ENCODE results near the gene HGD.

The HGD gene

DNA sequence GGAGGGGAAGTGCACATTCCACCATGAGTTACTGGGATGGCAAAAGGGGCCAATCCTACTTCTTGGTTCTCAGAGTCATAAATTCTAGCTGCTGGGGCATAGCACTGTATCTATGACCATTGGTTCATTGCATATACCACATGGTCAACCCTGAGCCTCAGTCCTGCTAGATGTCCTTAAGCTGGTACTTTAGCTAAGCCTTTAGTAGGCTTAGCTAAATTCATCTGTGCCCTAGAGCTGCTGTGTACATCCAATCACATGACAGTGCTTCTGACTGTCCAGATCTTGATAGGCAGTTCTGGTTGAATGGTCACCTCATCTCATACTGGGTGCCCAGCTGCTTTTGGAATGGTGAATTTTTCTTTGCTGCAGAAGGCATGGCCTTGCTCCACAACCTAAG, 77.7 kb downstream of the HGD start:
- TF ChIP-seq, protein P1, sequence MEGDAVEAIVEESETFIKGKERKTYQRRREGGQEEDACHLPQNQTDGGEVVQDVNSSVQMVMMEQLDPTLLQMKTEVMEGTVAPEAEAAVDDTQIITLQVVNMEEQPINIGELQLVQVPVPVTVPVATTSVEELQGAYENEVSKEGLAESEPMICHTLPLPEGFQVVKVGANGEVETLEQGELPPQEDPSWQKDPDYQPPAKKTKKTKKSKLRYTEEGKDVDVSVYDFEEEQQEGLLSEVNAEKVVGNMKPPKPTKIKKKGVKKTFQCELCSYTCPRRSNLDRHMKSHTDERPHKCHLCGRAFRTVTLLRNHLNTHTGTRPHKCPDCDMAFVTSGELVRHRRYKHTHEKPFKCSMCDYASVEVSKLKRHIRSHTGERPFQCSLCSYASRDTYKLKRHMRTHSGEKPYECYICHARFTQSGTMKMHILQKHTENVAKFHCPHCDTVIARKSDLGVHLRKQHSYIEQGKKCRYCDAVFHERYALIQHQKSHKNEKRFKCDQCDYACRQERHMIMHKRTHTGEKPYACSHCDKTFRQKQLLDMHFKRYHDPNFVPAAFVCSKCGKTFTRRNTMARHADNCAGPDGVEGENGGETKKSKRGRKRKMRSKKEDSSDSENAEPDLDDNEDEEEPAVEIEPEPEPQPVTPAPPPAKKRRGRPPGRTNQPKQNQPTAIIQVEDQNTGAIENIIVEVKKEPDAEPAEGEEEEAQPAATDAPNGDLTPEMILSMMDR (IDR thresholded peaks at IDR 0.05) = no peak

DNA sequence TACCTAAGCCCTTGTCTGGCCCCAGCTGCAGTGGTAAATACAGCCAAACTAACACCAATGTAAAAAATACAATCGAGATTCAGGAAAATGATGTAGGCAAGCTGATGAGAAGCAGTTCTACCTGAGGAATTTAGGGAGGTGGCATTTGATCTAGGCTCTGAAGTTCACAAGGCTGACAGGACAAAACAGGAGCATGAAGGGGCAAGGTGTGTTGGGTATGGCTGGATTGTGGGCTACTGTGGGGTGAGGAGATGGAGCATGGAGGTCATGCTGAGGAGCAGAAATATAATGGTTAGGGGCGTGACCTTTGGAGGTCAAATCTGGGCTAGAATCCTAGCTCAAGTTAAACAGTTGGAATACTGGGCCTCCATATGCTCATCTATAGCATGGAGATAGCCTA, 79.4 kb downstream of the HGD start:
- TF ChIP-seq, protein P1 (IDR thresholded peaks at IDR 0.05) = no peak

DNA sequence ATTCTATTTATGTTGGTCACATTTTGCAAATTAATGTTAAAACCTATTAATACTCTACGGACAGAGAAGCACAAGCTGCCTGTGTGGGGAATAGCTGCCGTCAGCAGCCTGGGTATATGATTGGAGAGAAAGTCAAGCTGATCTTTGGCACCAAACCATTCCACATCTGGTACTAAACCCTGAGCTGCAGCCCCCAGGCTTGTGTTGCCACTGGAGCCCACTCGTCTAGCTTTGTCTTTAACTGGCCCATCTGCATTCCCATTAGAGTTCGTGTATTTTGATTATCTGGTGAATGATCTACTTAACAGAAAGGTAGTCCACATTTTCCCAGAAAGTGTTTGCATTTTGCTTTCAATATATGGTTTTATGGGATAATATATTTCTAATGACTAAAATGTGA, 80.5 kb downstream of the HGD start:
- TF ChIP-seq, protein P1 (IDR thresholded peaks at IDR 0.05) = no peak

DNA sequence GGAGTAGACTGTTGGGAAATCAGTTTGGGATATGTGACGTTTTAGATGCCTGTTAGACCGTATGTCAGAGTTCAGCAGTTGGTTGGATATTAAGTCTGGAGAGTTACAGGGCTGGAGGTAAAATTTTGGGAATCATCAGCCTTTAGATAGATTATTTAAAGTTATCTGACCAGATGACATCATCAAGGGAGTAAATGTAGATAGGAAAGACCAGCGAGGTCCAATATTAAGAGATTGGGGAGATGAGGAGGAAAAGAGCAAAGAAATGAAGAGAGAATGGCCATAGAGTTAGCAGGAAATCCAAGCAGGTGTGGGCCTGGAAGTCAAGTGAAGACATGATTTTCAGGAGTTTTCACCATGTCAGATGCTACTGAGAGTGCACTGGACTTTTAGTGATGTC, 82.8 kb downstream of the HGD start:
- TF ChIP-seq, protein P1 (IDR thresholded peaks at IDR 0.05) = no peak

DNA sequence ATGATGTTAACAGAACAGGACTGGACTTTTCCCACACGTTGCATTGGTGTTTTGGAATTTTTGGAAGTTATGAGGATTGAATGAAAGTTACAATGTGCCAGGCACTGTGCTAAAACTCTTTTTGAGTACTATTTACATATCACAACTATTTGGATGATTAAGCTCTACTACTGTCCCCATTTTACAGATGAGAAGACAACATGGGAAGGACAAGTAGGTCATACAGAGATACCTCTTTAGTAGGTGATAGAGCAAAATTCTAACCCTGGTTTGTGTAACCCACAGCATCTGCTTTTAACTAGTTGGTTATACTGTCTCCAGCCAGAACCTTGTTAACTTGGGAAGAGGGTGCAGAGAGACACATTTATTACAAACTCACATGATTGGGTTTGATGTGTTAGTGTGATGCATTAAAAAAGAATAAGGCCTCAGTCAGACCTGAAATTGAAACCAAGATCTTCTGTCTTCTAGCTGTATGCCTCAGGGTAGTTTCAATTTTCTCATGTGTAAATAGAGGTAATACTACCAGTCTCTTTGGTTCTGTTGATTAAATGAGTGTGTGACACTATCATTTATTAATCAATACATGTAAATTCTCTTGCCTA, 84.5 kb downstream of the HGD start:
- TF ChIP-seq, protein P1 (IDR thresholded peaks at IDR 0.05) = no peak

GRCh38 chr3:120596853-120597223, 85.2 kb downstream of the HGD start:
- TF ChIP-seq, protein P1 (IDR thresholded peaks at IDR 0.05) = no peak

DNA sequence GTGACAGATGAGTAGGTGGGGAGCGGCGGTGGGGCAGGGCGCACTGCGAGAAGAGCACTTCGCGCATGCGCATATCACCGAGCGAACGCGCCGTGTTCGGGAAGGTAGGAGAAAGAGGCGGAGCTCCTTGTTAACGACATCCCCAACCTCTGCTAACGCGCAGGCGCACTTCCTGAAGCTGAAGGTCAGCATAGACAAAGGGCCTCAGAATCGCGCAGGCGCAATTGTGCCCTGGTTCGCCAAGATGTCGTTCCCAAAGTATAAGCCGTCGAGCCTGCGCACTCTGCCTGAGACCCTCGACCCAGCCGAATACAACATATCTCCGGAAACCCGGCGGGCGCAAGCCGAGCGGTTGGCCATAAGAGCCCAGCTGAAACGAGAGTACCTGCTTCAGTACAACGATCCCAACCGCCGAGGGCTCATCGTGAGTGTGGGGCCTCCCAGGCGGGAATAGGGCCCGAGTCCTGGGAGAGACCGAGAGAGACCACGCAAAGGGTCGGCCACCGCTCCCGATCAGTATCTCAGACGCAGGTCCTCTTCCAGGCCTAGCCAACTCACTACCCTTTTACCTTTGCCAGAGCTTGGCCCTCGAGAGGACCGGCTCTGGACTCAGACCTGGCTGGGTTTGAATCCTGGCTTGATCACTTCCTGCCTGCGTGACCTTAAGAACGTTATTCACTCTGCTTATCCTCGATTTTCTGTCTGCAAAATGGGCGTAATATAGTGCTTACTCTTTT, 85.8 kb downstream of the HGD start, which contains the start of gene NDUFB4:
Gene NDUFB4, plus strand, starts transcription at position 221 of the 737 bp plus-strand sequence. Its CDS starts 24 bp downstream, at position 245.
- TF ChIP-seq, protein P1 (IDR thresholded peaks at IDR 0.05) = no peak

Data from LNCAP (cell line).